Astrocyte (in vitro differentiated cells and primary cell): ENCODE data around the gene SIGLEC8. TPM values are rescaled to one million over a fixed set of nuclear protein-coding genes. Genes with fewer than 3 reads are reported as not detected.
"Not testable (repeated sequence)": the region's sequence is repeated elsewhere in the genome, so short reads cannot be mapped to it uniquely, and the experiment has no call there.

Source experiments
- DNase-seq: peaks from one replicate; pipeline ENCODE4 v3.0.0-alpha.2; 2010; ENCODE audit warnings: low read depth
- FAIRE-seq: peaks from 2 replicates; lab custom pipeline; 2011; peaks lifted over from hg19 to GRCh38; lab: Jason Lieb, UNC
- H2AFZ ChIP-seq: 2 replicates; pipeline ENCODE4 v1.6.0; 2012; ENCODE audit warnings: low read depth, low read length, inconsistent platforms
- H3K27ac ChIP-seq: 2 replicates; pipeline ENCODE4 v1.5.1; 2011; ENCODE audit warnings: low read depth, low read length, inconsistent platforms
- H3K27me3 ChIP-seq: 2 replicates; pipeline ENCODE4 v1.6.0; 2011; ENCODE audit warnings: low read length, inconsistent platforms; ENCODE audit not compliant: insufficient read depth
- H3K36me3 ChIP-seq: 2 replicates; pipeline ENCODE4 v1.5.1; 2011; ENCODE audit warnings: low read length, inconsistent platforms; ENCODE audit not compliant: insufficient read depth
- H3K4me1 ChIP-seq: 2 replicates; pipeline ENCODE4 v1.5.1; 2011; ENCODE audit warnings: low read length, inconsistent platforms; ENCODE audit not compliant: insufficient read depth
- H3K4me2 ChIP-seq: 2 replicates; pipeline ENCODE4 v1.6.0; 2012; ENCODE audit warnings: low read length, inconsistent platforms
- H3K4me3 ChIP-seq: 2 replicates; pipeline ENCODE4 v1.5.1; 2011; ENCODE audit warnings: low read depth, mild to moderate bottlenecking, low read length, inconsistent platforms; ENCODE audit not compliant: insufficient read depth
- H3K79me2 ChIP-seq: 2 replicates; pipeline ENCODE4 v1.6.0; 2012; ENCODE audit warnings: mild to moderate bottlenecking, low read length, inconsistent platforms; ENCODE audit not compliant: insufficient read depth
- H3K9ac ChIP-seq: 2 replicates; pipeline ENCODE4 v1.6.0; 2012; ENCODE audit warnings: mild to moderate bottlenecking, low read length, inconsistent platforms
- H3K9me3 ChIP-seq: 2 replicates; pipeline ENCODE4 v1.5.1; 2012; ENCODE audit warnings: low read depth, mild to moderate bottlenecking, low read length, inconsistent platforms; ENCODE audit not compliant: insufficient read depth
- H4K20me1 ChIP-seq: 2 replicates; pipeline ENCODE4 v1.6.0; 2012; ENCODE audit warnings: low read length, inconsistent platforms; ENCODE audit not compliant: insufficient read depth
- H3K27ac Mint-ChIP-seq: one replicate; pipeline ENCODE4 v1.8.0; 2021; ENCODE audit warnings: mild to moderate bottlenecking, mixed read lengths; ENCODE audit not compliant: unreplicated experiment
- H3K27me3 Mint-ChIP-seq: one replicate; pipeline ENCODE4 v1.8.0; 2021; ENCODE audit warnings: low read depth, mixed read lengths; ENCODE audit not compliant: unreplicated experiment
- H3K36me3 Mint-ChIP-seq: one replicate; pipeline ENCODE4 v1.8.0; 2021; ENCODE audit warnings: low read depth, mixed read lengths; ENCODE audit not compliant: unreplicated experiment
- H3K4me1 Mint-ChIP-seq: one replicate; pipeline ENCODE4 v1.8.0; 2021; ENCODE audit warnings: low read depth, mixed read lengths; ENCODE audit not compliant: unreplicated experiment
- H3K4me3 Mint-ChIP-seq: one replicate; pipeline ENCODE4 v1.8.0; 2021; ENCODE audit warnings: mild to moderate bottlenecking, moderate library complexity, mixed read lengths; ENCODE audit not compliant: unreplicated experiment
- H3K9me3 Mint-ChIP-seq: one replicate; pipeline ENCODE4 v1.8.0; 2021; ENCODE audit warnings: mild to moderate bottlenecking, mixed read lengths; ENCODE audit not compliant: unreplicated experiment
- EZH2 ChIP-seq: IDR thresholded peaks from 2 replicates; pipeline ENCODE4 v1.6.1; 2012; ENCODE audit warnings: mild to moderate bottlenecking, low read length, inconsistent platforms; ENCODE audit not compliant: insufficient read depth
- total RNA-seq: library from RNA; stranded (reverse); gene quantifications from 2 replicates; pipeline ENCODE4 v1.2.1, GENCODE V29; 2021
- TF ChIP-seq, protein P1 (sequence below): IDR thresholded peaks from 2 replicates; pipeline ENCODE4 v1.5.1; 2011; ENCODE audit warnings: low read depth, mild to moderate bottlenecking, inconsistent platforms, low read length, moderate library complexity; ENCODE audit not compliant: insufficient read depth

SIGLEC8 gene
- total RNA-seq, 1 donor from 2014 or later: not detected

DNA sequence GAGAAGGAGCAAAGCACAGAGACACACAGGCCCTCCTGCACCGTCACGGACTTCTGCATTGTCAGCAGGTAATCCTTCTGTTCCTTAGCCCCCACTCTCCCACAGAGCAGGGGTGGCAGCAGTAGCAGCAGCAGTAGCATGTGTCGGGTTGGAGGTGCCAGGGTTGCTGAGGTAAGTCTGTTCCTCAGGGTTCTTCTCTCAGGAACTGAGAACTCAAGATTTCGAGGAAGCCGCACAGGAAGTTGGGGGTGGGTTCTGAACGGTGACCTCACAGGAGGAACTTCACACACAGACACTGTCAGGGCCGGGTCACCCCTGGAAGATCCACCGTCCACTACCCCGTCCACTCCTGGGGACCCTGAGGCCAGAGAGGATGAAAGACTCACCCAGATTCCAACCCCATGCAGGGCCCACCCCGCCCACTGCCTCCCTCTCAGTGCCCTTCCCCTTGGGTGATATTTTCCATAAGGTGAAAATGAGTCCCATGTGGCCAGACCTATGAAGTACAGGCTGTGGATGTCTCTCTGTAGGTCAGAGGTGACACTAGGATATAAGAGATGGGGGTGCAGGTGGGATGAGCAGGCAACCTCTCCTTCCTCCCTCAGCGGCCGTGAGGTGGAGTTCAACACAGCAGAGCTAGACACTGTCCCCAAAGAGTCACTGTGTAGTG lies 43.5 kb upstream of the SIGLEC8 start, which contains the start of gene SIGLEC12:
Gene SIGLEC12 (minus strand): TSS at position 207 of the 670 bp plus-strand sequence. CDS start 67 bp downstream, at position 140.
- no peak within 1 kb of the TSS for H3K27ac ChIP-seq
- H3K27me3 ChIP-seq: no peaks in the 10 kb centered on the region
- FAIRE-seq (no peak), DNase-seq (no peak)
- H3K9ac ChIP-seq: no peak within 1 kb of the TSS
- Mint-ChIP-seq H3K4me1 (no peaks in the 10 kb centered on the region), H3K27ac (no peak within 1 kb of the TSS), H3K36me3 (no peaks in the 10 kb centered on the region), H3K9me3 (peaks cover 12% of the 10 kb centered on the region), H3K27me3 (peaks cover 3% of the 10 kb centered on the region), H3K4me3 (no peak within 1 kb of the TSS)
- no peak within 1 kb of the TSS for H2AFZ ChIP-seq
- no peaks in the 10 kb centered on the region for H3K9me3 ChIP-seq
- no peaks in the 10 kb centered on the region for H3K36me3 ChIP-seq
- no peaks in the 10 kb centered on the region for H3K79me2 ChIP-seq
- TF ChIP-seq, protein P1, sequence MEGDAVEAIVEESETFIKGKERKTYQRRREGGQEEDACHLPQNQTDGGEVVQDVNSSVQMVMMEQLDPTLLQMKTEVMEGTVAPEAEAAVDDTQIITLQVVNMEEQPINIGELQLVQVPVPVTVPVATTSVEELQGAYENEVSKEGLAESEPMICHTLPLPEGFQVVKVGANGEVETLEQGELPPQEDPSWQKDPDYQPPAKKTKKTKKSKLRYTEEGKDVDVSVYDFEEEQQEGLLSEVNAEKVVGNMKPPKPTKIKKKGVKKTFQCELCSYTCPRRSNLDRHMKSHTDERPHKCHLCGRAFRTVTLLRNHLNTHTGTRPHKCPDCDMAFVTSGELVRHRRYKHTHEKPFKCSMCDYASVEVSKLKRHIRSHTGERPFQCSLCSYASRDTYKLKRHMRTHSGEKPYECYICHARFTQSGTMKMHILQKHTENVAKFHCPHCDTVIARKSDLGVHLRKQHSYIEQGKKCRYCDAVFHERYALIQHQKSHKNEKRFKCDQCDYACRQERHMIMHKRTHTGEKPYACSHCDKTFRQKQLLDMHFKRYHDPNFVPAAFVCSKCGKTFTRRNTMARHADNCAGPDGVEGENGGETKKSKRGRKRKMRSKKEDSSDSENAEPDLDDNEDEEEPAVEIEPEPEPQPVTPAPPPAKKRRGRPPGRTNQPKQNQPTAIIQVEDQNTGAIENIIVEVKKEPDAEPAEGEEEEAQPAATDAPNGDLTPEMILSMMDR: no peak
- no peak for TF ChIP-seq EZH2
- H3K4me1 ChIP-seq: no peaks in the 10 kb centered on the region
- no peaks in the 10 kb centered on the region for H4K20me1 ChIP-seq
- no peak within 1 kb of the TSS for H3K4me3 ChIP-seq
- no peak within 1 kb of the TSS for H3K4me2 ChIP-seq

DNA sequence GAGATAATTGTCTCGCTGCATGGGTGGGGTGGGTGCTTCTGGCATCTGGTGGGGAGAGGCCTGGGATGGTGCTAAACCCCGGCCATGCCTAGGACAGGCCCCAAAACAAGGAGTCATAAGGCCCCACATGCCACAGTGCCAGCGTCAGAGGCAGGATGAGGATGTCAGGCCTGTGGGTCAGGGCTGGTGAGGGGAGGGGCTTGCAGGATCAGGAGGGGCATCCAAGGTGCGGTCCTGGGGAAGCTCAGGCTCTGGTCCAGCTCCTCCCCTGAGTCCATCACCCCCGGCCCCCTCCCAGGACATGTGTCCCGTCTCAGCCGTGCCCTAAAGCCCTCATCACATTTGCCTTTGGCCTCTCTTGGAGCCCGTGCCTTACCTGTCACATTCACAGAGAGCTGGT lies 42.7 kb upstream of the SIGLEC8 start:
- FAIRE-seq, H3K27me3 Mint-ChIP-seq, H3K9me3 ChIP-seq, H4K20me1 ChIP-seq, H3K27ac Mint-ChIP-seq, H3K4me2 ChIP-seq, H3K36me3 ChIP-seq, H3K36me3 Mint-ChIP-seq, H3K79me2 ChIP-seq, H3K4me3 Mint-ChIP-seq, H3K4me3 ChIP-seq, H3K4me1 ChIP-seq, DNase-seq, H3K9ac ChIP-seq, H3K4me1 Mint-ChIP-seq, H3K27ac ChIP-seq, H2AFZ ChIP-seq, H3K27me3 ChIP-seq: not testable (repeated sequence)
- peaks cover 12% of the 10 kb centered on the region for H3K9me3 Mint-ChIP-seq

DNA sequence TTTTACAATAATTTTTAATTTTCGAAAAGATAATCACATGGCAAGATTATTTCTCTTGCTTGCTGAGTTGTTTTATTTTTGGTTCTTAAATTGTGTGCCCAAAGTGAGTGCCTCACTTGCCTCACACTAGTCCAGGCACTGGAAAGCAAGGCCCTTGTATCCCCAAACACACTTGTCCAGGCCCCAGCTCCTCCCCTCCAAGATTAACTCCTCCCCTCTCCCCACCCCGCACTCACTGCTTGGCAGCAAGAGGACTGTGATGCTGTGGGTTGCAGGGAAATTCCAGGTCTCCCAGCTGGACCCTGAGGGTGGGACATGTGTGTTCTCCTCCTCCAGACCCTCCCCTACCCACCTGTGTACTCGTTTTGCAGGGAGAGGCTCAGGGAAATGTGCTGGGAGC lies 39.4 kb upstream of the SIGLEC8 start:
- TF ChIP-seq EZH2: no peak
- TF ChIP-seq, protein P1: no peak
- H3K4me3 ChIP-seq: no peak overlapping the region
- H3K27me3 ChIP-seq: no peaks in the 10 kb centered on the region
- FAIRE-seq (no peak), DNase-seq (no peak)
- Mint-ChIP-seq H3K4me3 (no peak overlapping the region), H3K4me1 (no peaks in the 10 kb centered on the region), H3K36me3 (no peaks in the 10 kb centered on the region), H3K27me3 (peaks cover 7% of the 10 kb centered on the region), H3K27ac (no peak overlapping the region), H3K9me3 (peaks cover 22% of the 10 kb centered on the region)
- H3K9me3 ChIP-seq: no peaks in the 10 kb centered on the region
- H3K9ac ChIP-seq: no peak overlapping the region
- H4K20me1 ChIP-seq: no peaks in the 10 kb centered on the region
- no peaks in the 10 kb centered on the region for H3K4me1 ChIP-seq
- no peaks in the 10 kb centered on the region for H3K79me2 ChIP-seq
- H3K36me3 ChIP-seq: no peaks in the 10 kb centered on the region
- no peak overlapping the region for H3K27ac ChIP-seq
- H3K4me2 ChIP-seq: no peak overlapping the region
- no peak overlapping the region for H2AFZ ChIP-seq
